Measurements from ENCODE around the gene TMEM114. TPM values are rescaled to one million over a fixed set of nuclear protein-coding genes. Genes with fewer than 3 reads are reported as not detected.

Gene TMEM114
- polyA plus RNA-seq (ENCODE audit: insufficient read length in 3 of 3) = under 1 TPM in 2 of 3 donors, not detected in 1; 0.18 to 0.21 TPM
- long read RNA-seq, donor 1 = 0 reads
- long read RNA-seq, donor 2, partial matches to known transcripts = 0 of 1 reads
- long read RNA-seq, donor 2, other reads (novel, unspliced or antisense) = 0 of 1 reads
- long read RNA-seq, donor 3 = 0 reads
- long read RNA-seq, donor 4 = 0 reads
- long read RNA-seq, donor 5 = 0 reads
- long read RNA-seq, donor 6 = 0 reads
- long read RNA-seq, donor 7 = 0 reads
- long read RNA-seq, donor 8, partial matches to known transcripts = 5 of 5 reads
- long read RNA-seq, donor 8, other reads (novel, unspliced or antisense) = 0 of 5 reads
- long read RNA-seq, donor 9 = 0 reads
- long read RNA-seq, donor 10 = 0 reads
- long read RNA-seq, donor 11 = 0 reads
- long read RNA-seq, donor 12 = 0 reads
- long read RNA-seq, donor 13 = 0 reads
- long read RNA-seq, donor 14 = 0 reads
- long read RNA-seq, donor 15 = 0 reads
- long read RNA-seq, donor 16 = 0 reads

- no peak for DNase-seq
These were observed at the start of gene TMEM114 for GRCh38 chr16:8589900-8590688. TSS of gene TMEM114 (minus strand) at chr16:8590511. CDS start at chr16:8589838, 673 bp downstream.

DNA sequence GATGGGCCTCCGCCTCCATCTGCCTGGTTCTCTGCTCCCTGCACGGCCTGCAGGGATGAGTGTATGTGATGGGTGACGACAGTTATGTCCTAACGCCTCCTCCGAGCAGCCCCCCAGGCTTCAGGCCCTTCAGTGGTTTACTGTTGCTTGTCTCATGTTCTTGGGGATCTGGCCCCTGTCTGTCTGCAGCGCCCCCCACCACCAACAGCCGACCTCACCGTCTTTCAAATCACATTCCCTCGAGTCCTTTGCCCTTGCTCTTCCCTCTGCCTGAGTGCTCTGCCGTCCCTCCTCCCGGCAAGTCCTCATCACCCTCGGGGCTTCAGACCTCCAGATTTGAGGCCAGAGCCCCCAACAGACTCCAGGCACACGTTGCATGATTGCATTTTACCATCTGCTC is 49.4 kb upstream of the TMEM114 start:
- no peak for DNase-seq

DNA sequence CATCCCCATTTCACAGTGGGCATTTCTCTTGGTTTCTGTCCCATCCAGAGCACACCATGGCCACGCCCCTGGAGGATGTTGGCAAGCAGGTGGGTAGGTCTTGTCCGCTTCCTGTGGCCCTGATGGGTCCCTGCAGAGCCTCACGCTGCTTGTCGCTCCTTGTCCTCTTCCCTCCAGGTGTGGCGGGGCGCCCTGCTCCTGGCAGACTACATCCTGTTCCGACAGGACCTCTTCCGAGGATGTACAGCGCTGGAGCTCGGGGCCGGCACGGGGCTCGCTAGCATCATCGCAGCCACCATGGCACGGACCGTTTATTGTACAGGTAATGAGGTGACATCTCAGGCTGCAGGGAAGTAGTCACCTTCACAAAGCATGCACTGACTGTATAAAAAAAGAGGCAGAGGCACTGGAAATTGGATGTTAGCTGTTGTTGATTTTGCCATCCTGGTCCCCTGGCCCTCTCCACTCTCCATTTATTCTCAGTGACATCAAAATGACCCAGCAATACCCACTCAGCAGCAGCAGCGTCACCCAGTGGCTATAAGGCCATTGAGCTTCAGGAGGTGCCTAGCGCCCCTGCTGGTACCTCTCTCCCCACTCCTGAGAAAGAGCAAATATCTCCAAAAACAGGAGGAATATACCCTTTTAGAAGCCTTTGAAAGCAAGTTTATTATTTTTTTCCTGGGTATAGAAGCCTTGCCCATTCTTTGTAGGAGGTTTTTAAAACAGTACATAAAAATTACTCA is 44.9 kb upstream of the TMEM114 start:
- DNase-seq = no peak

DNA sequence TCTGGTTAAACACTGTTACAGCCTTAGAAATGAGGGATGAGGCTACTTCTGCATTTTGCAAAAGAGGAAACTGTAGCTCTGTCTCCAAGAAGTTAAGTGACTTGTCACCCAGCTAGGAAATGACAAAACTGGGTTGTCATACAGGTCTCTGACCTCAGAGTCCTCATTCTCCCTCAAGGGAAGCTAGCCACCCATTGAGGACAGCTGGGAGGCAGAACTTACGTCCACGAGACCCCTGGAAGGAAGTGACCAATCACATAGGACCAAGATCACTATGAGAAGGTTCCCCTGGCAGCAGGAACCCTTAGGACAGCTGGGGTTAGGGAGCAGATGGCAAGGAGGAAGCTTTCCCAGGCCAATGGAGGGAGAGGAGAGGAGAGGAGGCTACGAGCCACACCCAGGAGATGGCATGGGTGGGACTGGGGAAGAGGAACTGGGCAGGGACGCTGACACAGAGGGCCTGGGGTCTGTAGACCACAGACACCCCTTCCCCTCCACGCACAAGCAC is 42.4 kb upstream of the TMEM114 start:
- DNase-seq = no peak

GRCh38 chr16:8631818-8632465 is 41.6 kb upstream of the TMEM114 start:
- no peak for DNase-seq

GRCh38 chr16:8631373-8631772 is 41.1 kb upstream of the TMEM114 start:
- DNase-seq = no peak

GRCh38 chr16:8630255-8630953 is 40.1 kb upstream of the TMEM114 start:
- DNase-seq = no peak

DNA sequence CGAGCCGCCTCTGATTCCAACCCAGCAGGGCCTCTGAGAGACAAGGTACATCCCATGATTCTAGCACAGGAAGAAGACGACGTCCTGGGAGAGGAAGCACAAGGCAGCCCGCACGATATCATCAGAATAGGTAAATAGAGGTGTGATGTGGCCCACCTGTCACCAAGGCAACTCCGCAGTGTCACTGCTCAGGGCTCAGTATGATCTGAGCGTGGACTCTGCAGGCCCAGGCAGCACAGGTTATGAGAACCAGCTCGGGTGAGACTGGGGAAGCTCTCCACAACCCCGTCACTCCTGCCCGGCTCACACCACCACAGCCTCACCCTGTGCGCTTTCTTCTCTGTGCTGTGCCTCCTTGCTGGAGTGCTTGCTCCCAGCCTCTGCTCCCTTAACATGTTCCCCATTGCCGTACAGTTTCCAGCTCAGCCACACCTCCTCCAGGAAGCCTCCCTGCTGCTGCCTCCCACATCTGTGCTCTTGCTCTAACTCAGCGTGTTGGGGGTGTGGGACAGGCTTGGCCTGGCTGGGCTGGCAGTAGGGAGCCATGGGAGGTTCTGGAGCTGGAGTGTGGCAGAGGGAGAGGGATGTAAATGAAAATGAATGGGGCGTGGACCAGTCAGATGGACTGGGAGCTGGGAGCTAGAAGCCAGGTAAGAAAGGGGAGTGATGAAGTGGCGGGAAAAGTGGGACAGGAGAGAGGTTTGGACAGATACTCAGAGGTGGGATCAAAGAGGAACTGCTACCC is 38.8 kb upstream of the TMEM114 start:
- DNase-seq = no peak

- no peak for DNase-seq
These were observed 37.1 kb upstream of the TMEM114 start for GRCh38 chr16:8627456-8627855.

- no peak for DNase-seq
These were observed 36.6 kb upstream of the TMEM114 start for GRCh38 chr16:8626946-8627345.

DNA sequence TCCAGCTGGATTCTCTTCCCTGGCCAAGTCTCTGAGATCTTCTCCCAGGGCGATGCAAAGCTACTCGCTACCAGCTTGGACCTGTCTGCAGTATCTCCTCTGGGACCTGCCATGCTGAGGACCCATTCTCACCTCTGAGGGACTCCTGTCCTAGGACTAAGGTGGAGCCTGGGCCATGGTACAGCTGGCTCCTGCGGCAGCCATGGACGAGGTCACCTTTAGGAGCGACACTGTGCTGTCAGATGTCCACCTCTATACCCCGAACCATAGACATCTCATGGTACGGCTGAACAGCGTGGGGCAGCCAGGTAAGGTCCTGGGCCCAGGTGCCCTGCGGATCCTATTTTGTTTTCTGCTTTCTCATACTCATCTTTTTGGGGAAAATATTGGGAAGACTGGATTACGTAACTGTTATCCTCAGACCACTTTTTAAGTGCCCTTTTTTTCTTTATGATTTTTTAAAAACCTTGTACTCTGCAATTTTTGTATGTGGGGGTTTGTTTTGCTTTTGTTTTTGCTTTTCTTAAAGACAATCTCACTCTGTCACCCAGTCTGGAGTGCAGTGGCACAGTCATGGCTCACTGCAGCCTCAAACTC is 35.3 kb upstream of the TMEM114 start:
- no peak for DNase-seq

GRCh38 chr16:8623634-8624033 is 33.3 kb upstream of the TMEM114 start:
- no peak for DNase-seq

GRCh38 chr16:8622315-8622656 is 32.0 kb upstream of the TMEM114 start:
- DNase-seq = no peak

GRCh38 chr16:8621572-8622314 is 31.4 kb upstream of the TMEM114 start, which contains the start of gene METTL22:
TSS of gene METTL22 (plus strand) at chr16:8621698. CDS start at chr16:8625666, 3,968 bp downstream.
- peak; percentile 85 for DNase-seq

DNA sequence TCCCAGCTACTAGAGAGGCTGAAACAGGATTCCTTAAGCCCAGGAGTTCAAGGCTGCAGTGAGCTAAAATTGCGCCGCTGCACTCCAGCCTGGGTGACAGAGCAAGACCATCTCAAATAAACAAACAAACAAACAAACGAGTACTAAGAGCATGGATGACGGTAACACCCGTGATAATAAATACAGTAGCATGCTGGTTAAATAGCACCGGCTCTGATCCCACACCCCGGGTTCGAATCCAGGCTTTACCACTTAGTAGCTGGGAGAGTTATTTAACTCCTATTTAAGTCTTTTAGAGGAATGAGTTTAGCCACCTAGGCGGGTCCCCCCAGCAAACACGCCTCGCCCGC is 30.9 kb upstream of the TMEM114 start:
- no peak for DNase-seq

DNA sequence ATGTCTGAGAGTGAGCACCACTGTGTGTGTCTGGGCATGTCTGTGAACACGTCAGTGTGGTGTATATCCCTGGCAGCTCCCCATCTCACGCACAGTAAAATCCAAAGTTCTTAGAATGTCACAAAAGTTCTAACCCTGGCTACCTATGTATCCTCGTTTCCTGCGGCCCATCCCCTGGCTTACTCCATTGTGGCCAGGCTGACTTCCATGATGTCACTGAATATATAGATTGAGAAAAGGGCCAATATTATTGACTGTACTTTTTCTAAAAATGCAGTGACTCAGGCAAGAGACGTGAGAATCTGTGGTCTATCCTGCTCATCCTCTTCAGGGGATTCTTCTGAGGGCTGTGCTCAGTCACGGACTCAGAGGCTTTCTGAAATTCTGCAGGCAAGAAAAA is 30.2 kb upstream of the TMEM114 start:
- DNase-seq = no peak

DNA sequence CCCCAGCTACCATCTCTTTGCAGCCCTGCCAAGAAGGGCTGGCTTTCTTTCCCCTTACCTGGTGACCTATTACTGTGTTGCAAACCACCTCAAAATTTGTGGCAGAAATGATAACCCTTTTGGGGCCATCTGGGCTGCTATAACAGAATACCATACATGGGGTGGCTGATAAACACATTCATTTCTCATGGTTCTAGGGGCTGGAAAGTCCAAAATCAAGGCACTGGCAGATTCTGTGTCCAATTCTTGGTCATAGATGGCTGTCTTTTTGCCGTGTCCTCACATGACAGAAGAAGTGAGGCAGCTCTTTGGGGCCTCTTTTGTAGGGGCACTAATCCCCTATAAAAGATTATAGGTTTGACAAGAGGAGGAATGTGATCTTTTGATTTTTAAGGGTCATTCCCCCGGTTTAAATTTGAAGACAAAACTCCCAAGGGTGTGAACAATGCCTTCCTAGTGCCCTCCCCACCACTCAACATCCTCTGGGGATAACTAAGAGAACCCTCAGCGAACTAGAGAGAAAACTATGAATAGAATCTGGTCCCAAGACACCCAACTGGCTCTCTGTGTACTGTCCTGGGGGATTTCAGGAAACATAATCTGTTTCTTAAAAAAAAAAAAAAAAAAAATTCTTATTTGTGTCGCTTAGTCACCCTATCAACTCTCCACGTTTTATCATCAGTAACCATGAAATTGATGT is 29.5 kb upstream of the TMEM114 start:
- DNase-seq = no peak

GRCh38 chr16:8614435-8615029 is 24.2 kb upstream of the TMEM114 start:
- no peak for DNase-seq
